Activated CD8-positive, alpha-beta memory T cell treated with anti-CD3 and anti-CD28 coated beads, Interleukin-2, amount 10 ng/mL, durations not matched to agents 7 days and 5 days (primary cell): ENCODE measurements around the gene RASD1. TPM values are rescaled to one million over a fixed set of nuclear protein-coding genes. Genes with fewer than 3 reads are reported as not detected.
"Not testable (repeated sequence)": the region's sequence is repeated elsewhere in the genome, so short reads cannot be mapped to it uniquely, and the experiment has no call there.

ENCODE experiments used
- ATAC-seq: fragments of 150-1000 bp; cut with Tn5 transposase; one replicate; pipeline ENCODE4 v1.10.0; 2021; ENCODE audit warnings: moderate library complexity
- CTCF ChIA-PET: fragments of 350-600 bp; sonication (Branson Sonifier 250); formaldehyde crosslinking; loops from one replicate; lab custom pipeline; 2021; ENCODE audit warnings: antibody characterized with exemption; lab: Charles Lee
- DNase-seq: peaks from one replicate; pipeline ENCODE4 v3.0.0-alpha.2; 2020
- H3K27ac Mint-ChIP-seq: one replicate; pipeline ENCODE4 v1.8.0; 2021; ENCODE audit warnings: mild to moderate bottlenecking, mixed read lengths
- H3K27me3 Mint-ChIP-seq: one replicate; pipeline ENCODE4 v1.8.0; 2021; ENCODE audit warnings: mixed read lengths
- H3K36me3 Mint-ChIP-seq: one replicate; pipeline ENCODE4 v1.8.0; 2021; ENCODE audit warnings: mild to moderate bottlenecking, mixed read lengths
- H3K4me1 Mint-ChIP-seq: one replicate; pipeline ENCODE4 v1.8.0; 2021; ENCODE audit warnings: mixed read lengths
- H3K4me3 Mint-ChIP-seq: one replicate; pipeline ENCODE4 v1.8.0; 2021; ENCODE audit warnings: mild to moderate bottlenecking, moderate library complexity, mixed read lengths
- H3K9me3 Mint-ChIP-seq: one replicate; pipeline ENCODE4 v1.8.0; 2022; ENCODE audit warnings: low read depth, mixed read lengths
- total RNA-seq, 2 experiments: library from RNA; stranded (reverse); gene quantifications; one replicate each; pipeline ENCODE4 v1.2.3, GENCODE V29; 2021

Gene RASD1
- total RNA-seq, 2 experiments from 2014 or later: 2.2 to 2.5 TPM

DNA sequence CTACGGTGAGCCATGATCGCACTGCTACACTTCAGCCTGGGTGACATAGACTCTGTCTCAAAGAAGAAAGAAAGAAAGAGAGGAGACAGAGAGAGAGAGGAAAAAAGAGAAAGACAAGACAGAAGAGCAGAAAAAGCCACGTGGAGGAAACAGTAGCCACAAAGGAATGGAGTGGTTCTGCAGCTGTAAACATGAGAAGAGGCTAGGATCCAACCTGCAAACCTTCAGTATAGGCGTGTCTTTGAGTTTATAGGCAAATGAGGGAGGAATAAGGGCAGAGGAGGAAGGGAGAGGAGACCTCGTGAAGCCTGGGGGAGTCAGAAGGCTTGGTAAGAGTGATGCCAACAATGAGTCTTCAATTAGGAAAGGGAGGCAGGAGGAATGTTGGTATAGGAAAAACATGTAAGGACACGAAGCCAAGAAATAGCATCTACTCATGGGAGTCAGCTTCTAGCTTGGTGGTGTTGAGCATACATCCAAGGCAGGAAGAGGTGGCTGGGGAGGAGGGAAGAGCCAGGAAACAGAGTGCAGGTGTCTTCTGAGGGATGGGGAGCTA is 15.5 kb downstream of the RASD1 start:
- DNase-seq (no peak), ATAC-seq (no peak)
- CTCF ChIA-PET: interaction anchor here (0.8 to 1.3 kb wide), 5 partner anchors 15 to 161 kb away, joined by 3 to 4 read pairs (median 3); partner anchors contain the start of gene RASD1
- no peaks in the 10 kb centered on the region for H3K27me3 Mint-ChIP-seq
- no peaks in the 10 kb centered on the region for H3K9me3 Mint-ChIP-seq
- peaks cover 12% of the 10 kb centered on the region for H3K36me3 Mint-ChIP-seq
- H3K4me3 Mint-ChIP-seq: no peak overlapping the region
- peaks cover 69% of the 10 kb centered on the region for H3K4me1 Mint-ChIP-seq
- H3K27ac Mint-ChIP-seq: no peak overlapping the region

- peaks cover 6% of the 10 kb centered on the region for H3K36me3 Mint-ChIP-seq
- peaks cover 60% of the 10 kb centered on the region for H3K4me1 Mint-ChIP-seq
- DNase-seq (no peak), ATAC-seq (no peak)
- H3K27me3 Mint-ChIP-seq: peaks cover 5% of the 10 kb centered on the region
- CTCF ChIA-PET: no interaction called here
- no peak overlapping the region for H3K4me3 Mint-ChIP-seq
- H3K27ac Mint-ChIP-seq: no peak overlapping the region
- H3K9me3 Mint-ChIP-seq: no peaks in the 10 kb centered on the region
Measured at GRCh38 chr17:17479209-17479608, 17.0 kb downstream of the RASD1 start.

DNA sequence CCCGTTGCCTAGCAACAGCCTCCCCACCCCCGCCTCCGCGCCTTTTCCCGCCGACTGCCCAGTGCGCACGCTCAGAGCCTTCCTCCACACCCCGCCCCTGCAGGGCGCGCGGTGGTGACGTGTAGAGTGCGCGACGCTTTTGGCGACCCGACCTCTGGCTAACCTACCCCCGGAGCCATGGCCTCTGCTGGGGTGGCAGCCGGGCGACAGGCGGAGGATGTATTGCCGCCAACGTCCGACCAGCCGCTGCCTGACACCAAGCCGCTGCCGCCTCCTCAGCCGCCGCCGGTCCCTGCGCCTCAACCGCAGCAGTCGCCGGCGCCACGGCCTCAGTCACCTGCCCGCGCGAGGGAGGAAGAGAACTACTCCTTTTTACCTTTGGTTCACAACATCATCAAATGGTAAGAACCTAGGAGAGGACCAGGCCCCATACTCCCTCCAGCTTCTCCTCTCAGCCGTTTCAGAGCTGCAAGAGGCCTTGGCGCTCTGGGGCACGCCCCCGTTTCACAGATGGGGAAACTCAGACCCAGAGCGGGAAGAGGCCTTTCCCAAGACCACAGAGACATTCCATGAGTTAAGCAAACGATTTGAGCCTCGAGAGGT is 19.2 kb downstream of the RASD1 start, which contains the start of gene MED9:
Gene MED9, plus strand, starts transcription at position 136 of the 603 bp plus-strand sequence. Its CDS starts 42 bp downstream, at position 178.
- CTCF ChIA-PET: interaction anchor here (0.7 to 1.3 kb wide), 2 partner anchors 20 to 121 kb away, joined by 3 read pairs; no protein-coding TSS in a partner anchor
- Mint-ChIP-seq H3K27me3 (peaks cover 22% of the 10 kb centered on the region), H3K27ac (peak within 1 kb of the TSS; percentile 87), H3K4me3 (peak within 1 kb of the TSS; percentile 89), H3K9me3 (no peaks in the 10 kb centered on the region), H3K36me3 (peaks cover 2% of the 10 kb centered on the region), H3K4me1 (peaks cover 53% of the 10 kb centered on the region)
- ATAC-seq: peak; percentile 99
- DNase-seq: peak; percentile 96

DNA sequence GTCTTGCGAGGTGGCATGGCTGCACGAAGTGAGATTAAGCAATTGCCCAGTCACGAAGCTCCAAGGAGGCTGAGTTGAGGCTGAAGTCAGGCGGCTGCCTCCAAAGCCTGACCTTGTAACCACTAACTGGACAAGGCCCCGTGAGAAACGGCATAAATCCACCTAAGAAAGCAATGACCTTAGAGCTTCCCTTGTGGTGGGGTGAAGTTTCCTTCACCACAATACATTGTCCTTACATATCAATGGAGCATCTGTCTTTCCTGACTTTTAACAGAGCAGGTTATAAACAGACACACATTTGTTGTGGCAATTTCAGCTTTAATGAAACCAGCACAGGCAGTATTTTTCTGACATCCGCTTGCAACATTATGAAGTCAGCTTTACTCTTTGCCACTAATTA is 21.9 kb downstream of the RASD1 start:
- ATAC-seq (no peak), DNase-seq (no peak)
- CTCF ChIA-PET: interaction anchor here (0.9 kb wide), 1 partner anchor 23 kb away, joined by 3 read pairs; no protein-coding TSS in a partner anchor
- Mint-ChIP-seq H3K4me3 (no peak overlapping the region), H3K9me3 (no peaks in the 10 kb centered on the region), H3K27ac (no peak overlapping the region), H3K36me3 (peaks cover 1% of the 10 kb centered on the region), H3K27me3 (peaks cover 35% of the 10 kb centered on the region), H3K4me1 (peaks cover 32% of the 10 kb centered on the region)

DNA sequence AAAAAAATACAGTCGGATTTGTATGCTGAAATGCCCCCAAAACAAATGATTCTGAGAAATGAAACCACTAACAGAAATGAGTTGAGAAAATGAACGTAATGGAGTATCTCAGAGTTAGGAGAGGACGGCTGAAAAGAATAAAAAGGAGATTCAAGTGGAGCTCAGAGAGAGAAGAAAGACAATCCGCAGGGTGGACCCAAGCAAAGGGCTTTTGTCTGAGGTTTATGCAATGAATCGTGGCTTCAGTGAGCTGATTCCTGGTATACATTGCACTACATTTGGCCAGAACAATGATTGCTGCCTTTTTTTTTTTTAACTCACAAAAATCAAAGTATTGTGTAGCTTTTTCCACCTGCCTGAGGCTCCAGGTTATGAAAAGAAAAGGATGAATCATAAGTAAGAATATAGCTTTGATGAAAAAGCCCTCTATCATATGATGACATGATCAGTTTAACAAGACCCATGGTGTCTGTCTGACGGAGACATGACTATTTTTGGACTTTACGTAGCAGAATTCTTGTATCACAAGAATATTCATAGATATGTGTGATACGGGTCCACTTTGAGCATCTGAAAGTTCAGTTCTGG is 23.8 kb downstream of the RASD1 start:
- Mint-ChIP-seq H3K36me3 (no peaks in the 10 kb centered on the region), H3K9me3 (no peaks in the 10 kb centered on the region), H3K4me1 (peaks cover 17% of the 10 kb centered on the region), H3K27me3 (peaks cover 46% of the 10 kb centered on the region), H3K27ac (peak overlapping the region; percentile 13), H3K4me3 (no peak overlapping the region)
- ATAC-seq: no peak
- no peak for DNase-seq
- CTCF ChIA-PET: interaction anchor here (0.7 to 1.7 kb wide), 4 partner anchors 24 to 883 kb away, joined by 3 to 12 read pairs (median 4); partner anchors contain the start of gene RASD1

DNA sequence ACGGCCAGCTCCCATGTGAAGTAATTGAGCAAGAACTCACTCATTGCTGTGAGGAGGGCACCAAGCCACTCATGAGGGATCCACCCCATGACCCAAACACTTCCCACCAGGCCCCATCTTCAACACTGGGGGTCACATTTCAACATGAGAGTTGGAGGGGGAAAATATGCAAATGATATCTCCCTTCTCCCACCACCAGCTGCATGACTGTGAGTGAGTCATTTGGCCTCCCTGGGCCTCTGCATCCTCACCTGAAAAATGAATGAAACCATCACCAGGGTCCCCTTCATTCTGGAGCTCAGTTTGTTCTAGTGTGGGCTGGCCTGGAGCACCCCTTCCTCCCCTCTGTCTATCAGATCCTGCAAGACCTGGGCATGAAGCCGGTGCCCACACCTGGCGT is 26.2 kb downstream of the RASD1 start:
- H3K4me1 Mint-ChIP-seq: peaks cover 5% of the 10 kb centered on the region
- no peak overlapping the region for H3K27ac Mint-ChIP-seq
- DNase-seq (no peak), ATAC-seq (no peak)
- CTCF ChIA-PET: no interaction called here
- no peak overlapping the region for H3K4me3 Mint-ChIP-seq
- no peaks in the 10 kb centered on the region for H3K9me3 Mint-ChIP-seq
- peaks cover 56% of the 10 kb centered on the region for H3K27me3 Mint-ChIP-seq
- H3K36me3 Mint-ChIP-seq: no peaks in the 10 kb centered on the region

GRCh38 chr17:17469358-17469757 is 26.8 kb downstream of the RASD1 start:
- no peak for ATAC-seq
- peaks cover 58% of the 10 kb centered on the region for H3K27me3 Mint-ChIP-seq
- CTCF ChIA-PET: no interaction called here

DNA sequence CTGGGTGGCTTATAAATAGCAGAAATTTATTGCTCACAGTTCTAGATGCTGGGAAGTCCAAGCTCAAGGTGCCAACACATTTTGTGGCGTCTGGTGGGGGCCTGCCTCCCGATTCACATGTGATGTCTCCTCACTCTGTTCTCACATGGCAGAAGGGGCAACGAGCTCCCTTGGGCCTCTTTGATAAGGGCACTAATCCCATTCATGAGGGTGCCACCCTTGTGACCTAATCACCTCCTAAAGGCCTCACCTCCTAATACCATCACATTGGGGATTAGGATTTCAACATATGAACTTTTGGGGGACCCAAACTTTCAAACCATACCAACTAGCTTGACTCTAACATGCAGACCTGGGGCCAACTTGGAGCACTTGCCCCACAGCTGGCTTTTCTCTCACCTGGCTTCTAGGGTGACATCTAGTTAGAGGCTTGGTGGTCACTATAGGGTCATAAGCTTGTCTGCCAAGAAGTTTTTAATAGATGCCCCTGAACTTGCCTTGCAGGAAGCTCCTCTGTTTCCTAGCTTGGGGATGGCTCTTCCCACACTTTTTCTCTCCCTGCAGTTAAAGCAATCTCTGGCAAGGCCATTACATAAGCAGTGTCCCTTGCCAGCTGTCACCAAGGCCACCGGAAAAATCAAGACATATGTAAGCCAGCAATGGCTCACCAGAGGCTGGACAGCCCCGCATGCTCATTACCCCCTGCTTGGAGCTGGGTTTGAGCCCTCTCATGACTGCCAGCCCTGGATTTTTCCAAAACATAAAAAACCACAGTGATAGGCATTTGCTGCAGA is 27.8 kb downstream of the RASD1 start:
- peaks cover 53% of the 10 kb centered on the region for H3K27me3 Mint-ChIP-seq
- peaks cover 5% of the 10 kb centered on the region for H3K4me1 Mint-ChIP-seq
- DNase-seq (no peak), ATAC-seq (no peak)
- H3K9me3 Mint-ChIP-seq: no peaks in the 10 kb centered on the region
- no peak overlapping the region for H3K27ac Mint-ChIP-seq
- CTCF ChIA-PET: interaction anchor here (2.1 kb wide), 1 partner anchor 28 kb away, joined by 10 read pairs; the partner anchor contains the start of gene RASD1
- no peak overlapping the region for H3K4me3 Mint-ChIP-seq
- H3K36me3 Mint-ChIP-seq: no peaks in the 10 kb centered on the region

More at GRCh38 chr17:17469358-17469757, 26.8 kb downstream of the RASD1 start:
- H3K4me3 Mint-ChIP-seq: no peak overlapping the region
- H3K9me3 Mint-ChIP-seq: no peaks in the 10 kb centered on the region
- H3K27ac Mint-ChIP-seq: no peak overlapping the region
- no peak for DNase-seq
- no peaks in the 10 kb centered on the region for H3K36me3 Mint-ChIP-seq
- peaks cover 5% of the 10 kb centered on the region for H3K4me1 Mint-ChIP-seq

DNA sequence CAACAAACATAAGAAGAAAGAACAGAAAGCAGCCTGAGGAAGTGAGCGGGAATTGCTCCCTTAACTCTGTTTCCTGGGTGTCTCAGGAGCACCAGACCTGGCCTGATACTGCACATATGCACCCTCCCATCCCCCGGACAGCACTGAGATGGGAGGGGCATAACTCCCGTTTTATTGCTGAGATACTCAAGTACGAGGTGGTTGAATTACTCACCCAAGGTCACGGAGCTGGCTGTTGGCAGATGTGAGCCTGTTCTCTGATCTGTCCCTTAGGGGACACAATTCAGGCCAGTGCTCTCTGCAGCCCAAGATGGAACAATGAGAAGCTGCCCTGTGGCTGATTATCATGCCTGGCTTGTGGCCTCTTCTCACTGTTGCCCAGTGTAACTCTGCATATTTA is 28.5 kb downstream of the RASD1 start:
- H3K4me1 Mint-ChIP-seq: peaks cover 5% of the 10 kb centered on the region
- H3K36me3 Mint-ChIP-seq: no peaks in the 10 kb centered on the region
- peaks cover 46% of the 10 kb centered on the region for H3K27me3 Mint-ChIP-seq
- CTCF ChIA-PET: interaction anchor here (2.1 kb wide), 1 partner anchor 29 kb away, joined by 10 read pairs; the partner anchor contains the start of gene RASD1
- no peaks in the 10 kb centered on the region for H3K9me3 Mint-ChIP-seq
- ATAC-seq: no peak
- H3K27ac Mint-ChIP-seq: no peak overlapping the region
- H3K4me3 Mint-ChIP-seq: no peak overlapping the region
- no peak for DNase-seq

- peaks cover 40% of the 10 kb centered on the region for H3K27me3 Mint-ChIP-seq
- peaks cover 1% of the 10 kb centered on the region for H3K4me1 Mint-ChIP-seq
- H3K9me3 Mint-ChIP-seq: no peaks in the 10 kb centered on the region
- CTCF ChIA-PET: interaction anchor here (2.1 kb wide), 1 partner anchor 30 kb away, joined by 10 read pairs; the partner anchor contains the start of gene RASD1
- no peaks in the 10 kb centered on the region for H3K36me3 Mint-ChIP-seq
- no peak overlapping the region for H3K4me3 Mint-ChIP-seq
- ATAC-seq (no peak), DNase-seq (no peak)
- no peak overlapping the region for H3K27ac Mint-ChIP-seq
Measured at GRCh38 chr17:17467016-17467415, 29.2 kb downstream of the RASD1 start.

DNA sequence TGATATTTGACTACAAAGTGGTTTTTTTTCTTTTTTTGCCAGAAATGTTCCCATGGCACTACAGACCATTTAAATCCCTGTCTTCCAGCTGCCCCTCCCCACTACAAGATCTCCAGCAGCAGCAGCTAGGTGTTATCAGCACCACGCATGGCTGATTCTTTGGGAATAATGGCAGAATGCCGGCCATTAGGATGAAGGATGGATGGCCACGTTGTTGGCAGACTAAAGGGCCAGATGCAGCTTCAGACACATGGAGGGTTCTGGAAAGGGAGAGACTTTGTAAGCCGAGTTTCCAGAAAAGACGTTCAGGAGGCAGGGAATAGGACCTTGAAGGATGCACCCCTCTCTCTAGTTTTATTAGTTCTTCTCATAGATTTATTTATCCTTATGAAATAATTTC is 29.7 kb downstream of the RASD1 start:
- Mint-ChIP-seq H3K36me3 (no peaks in the 10 kb centered on the region), H3K4me3 (no peak overlapping the region), H3K27me3 (peaks cover 38% of the 10 kb centered on the region), H3K9me3 (no peaks in the 10 kb centered on the region), H3K27ac (no peak overlapping the region), H3K4me1 (no peaks in the 10 kb centered on the region)
- CTCF ChIA-PET: interaction anchor here (1.0 to 2.1 kb wide), 3 partner anchors 17 to 30 kb away, joined by 3 to 10 read pairs (median 3); partner anchors contain the start of gene RASD1
- DNase-seq (no peak), ATAC-seq (no peak)

GRCh38 chr17:17465878-17466277 is 30.3 kb downstream of the RASD1 start:
- CTCF ChIA-PET: interaction anchor here (1.0 kb wide), 2 partner anchors 18 to 31 kb away, joined by 3 read pairs; no protein-coding TSS in a partner anchor

DNA sequence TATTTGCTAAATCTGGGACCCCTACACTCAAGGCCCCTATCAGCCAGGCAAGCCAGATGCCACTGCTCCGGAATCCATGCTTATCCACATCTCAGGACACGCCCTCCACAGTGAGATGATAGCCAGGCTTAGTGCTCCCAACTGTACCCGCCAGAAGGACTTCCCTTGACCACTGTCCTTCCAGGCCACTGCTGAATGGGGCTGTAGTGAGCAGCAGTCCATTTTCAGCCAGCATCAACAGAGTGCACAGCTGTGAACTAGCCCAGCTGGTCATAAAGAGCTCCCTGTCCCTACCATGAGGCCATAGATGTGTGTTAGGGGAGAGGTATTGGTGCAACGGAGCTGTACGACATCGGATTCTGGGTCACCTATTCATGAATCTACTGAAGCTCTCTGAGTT is 32.4 kb downstream of the RASD1 start:
- no peak overlapping the region for H3K4me3 Mint-ChIP-seq
- no peak for ATAC-seq

More at GRCh38 chr17:17465878-17466277, 30.3 kb downstream of the RASD1 start:
- H3K36me3 Mint-ChIP-seq, H3K9me3 Mint-ChIP-seq, H3K4me1 Mint-ChIP-seq, DNase-seq, H3K4me3 Mint-ChIP-seq, ATAC-seq, H3K27ac Mint-ChIP-seq: not testable (repeated sequence)
- H3K27me3 Mint-ChIP-seq: peaks cover 32% of the 10 kb centered on the region

More for the DNA sequence above, 32.4 kb downstream of the RASD1 start:
- DNase-seq: no peak
- Mint-ChIP-seq H3K9me3 (peaks cover 4% of the 10 kb centered on the region), H3K36me3 (peaks cover 2% of the 10 kb centered on the region), H3K27me3 (peaks cover 27% of the 10 kb centered on the region), H3K27ac (no peak overlapping the region), H3K4me1 (no peaks in the 10 kb centered on the region)
- CTCF ChIA-PET: no interaction called here
